Measurements from ENCODE around the gene ALK. TPM values are rescaled to one million over a fixed set of nuclear protein-coding genes. Genes with fewer than 3 reads are reported as not detected.

The ALK gene
- total and polyA plus RNA-seq, 4 donors = 4.2 to 16.7 (median 14.2) TPM

DNA sequence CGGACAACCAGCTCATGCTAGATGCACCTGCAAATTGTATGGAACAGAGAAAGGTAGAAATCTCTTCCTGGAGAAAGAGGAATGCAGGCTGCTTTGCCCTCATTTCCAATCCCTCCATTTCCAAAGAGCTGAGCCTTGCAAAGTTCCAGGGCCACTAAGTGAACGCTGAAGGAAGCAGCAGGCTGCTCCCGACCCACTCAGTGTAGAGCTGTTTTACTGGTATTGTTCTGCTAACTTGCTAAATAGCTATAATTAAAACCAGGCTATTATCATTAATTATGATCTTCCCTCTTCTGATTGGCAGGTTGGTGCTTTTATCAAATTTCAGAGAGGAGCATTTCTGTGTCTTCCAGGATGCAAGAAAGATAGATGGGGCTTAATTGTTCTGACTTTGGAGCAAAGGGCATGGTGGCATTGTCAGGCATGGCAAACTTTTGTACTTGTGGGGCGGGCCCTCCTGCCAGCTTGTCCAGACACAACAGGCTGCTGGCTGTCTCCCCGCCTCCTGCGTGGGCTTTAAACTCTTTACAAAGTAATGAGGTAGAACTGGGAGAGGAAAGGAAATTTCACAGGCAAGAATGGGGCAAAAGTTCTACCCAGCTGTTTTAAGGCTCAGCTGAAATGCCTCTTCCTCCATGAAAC, 40.2 kb downstream of the ALK start:
- no peak overlapping the region for H3K27ac ChIP-seq (ENCODE audit: low read depth, low read length)
- no peaks in the 10 kb centered on the region for H3K27me3 ChIP-seq (ENCODE audit: control insufficient read depth, insufficient read depth, low read length)
- no peaks in the 10 kb centered on the region for H3K4me1 ChIP-seq (ENCODE audit: control insufficient read depth, insufficient read depth, low read length)
- DNase-seq (ENCODE audit: low read depth in 4 of 6, low spot score in 6 of 6) = no peak
- H3K9me3 ChIP-seq (ENCODE audit: control insufficient read depth, insufficient read depth, low read length) = peaks cover 4% of the 10 kb centered on the region
- no peaks in the 10 kb centered on the region for H3K36me3 ChIP-seq (ENCODE audit: control insufficient read depth, insufficient read depth, low read length)
- no peak overlapping the region for H3K4me3 ChIP-seq (ENCODE audit: low read depth, low read length)
- 20% methylated on average over 1 of the region's 6 CpGs for WGBS (ENCODE audit: insufficient coverage)

DNA sequence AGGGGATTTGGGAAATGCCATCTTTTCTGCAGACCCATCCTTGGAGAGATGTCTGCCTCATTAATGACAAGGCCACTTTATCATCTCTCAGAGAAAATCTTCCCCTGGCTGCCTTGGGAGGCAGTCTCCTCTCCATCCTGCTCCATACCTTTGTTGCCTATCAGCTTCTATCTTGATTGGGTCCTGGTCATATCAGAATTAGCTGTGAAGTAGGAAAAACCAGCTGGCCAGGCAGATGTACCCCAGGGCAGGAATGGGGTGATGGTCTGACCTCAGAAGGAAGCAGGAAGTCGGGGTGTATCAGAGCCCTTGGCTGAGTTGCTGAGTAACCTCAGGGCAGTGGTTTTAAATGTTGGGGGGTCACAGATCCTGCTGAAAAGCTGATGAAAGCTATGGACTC, 41.3 kb downstream of the ALK start:
- Histone ChIP-seq H3K27ac (ENCODE audit: low read depth, low read length) (no peak overlapping the region), H3K4me1 (ENCODE audit: control insufficient read depth, insufficient read depth, low read length) (no peaks in the 10 kb centered on the region), H3K9me3 (ENCODE audit: control insufficient read depth, insufficient read depth, low read length) (peaks cover 3% of the 10 kb centered on the region), H3K4me3 (ENCODE audit: low read depth, low read length) (no peak overlapping the region), H3K27me3 (ENCODE audit: control insufficient read depth, insufficient read depth, low read length) (no peaks in the 10 kb centered on the region), H3K36me3 (ENCODE audit: control insufficient read depth, insufficient read depth, low read length) (no peaks in the 10 kb centered on the region)
- DNase-seq (ENCODE audit: low read depth in 4 of 6, low spot score in 6 of 6) = no peak
- 89% methylated on average over 1 of the region's 1 CpG for WGBS (ENCODE audit: insufficient coverage)

DNA sequence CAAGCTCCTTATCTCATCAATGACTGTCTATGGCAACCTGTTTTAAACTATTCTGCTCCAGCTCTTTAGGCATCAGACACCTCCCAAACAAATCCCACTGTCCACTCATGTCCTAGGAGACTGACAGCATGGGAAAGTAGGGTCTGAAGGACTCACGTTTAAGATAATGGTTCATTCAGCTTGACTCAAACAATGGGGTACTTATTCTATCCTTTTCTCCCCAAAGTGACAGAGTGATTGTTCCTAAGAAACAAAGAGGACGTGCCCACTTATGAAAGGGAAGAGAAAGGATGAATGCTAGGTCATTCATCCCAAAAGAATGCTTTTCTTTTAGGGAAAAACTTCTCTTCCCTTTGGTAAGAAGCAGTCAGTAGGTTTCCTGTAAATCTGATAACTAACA, 41.9 kb downstream of the ALK start:
- Histone ChIP-seq H3K27me3 (ENCODE audit: control insufficient read depth, insufficient read depth, low read length) (no peaks in the 10 kb centered on the region), H3K4me1 (ENCODE audit: control insufficient read depth, insufficient read depth, low read length) (no peaks in the 10 kb centered on the region), H3K9me3 (ENCODE audit: control insufficient read depth, insufficient read depth, low read length) (no peaks in the 10 kb centered on the region), H3K27ac (ENCODE audit: low read depth, low read length) (no peak overlapping the region), H3K4me3 (ENCODE audit: low read depth, low read length) (no peak overlapping the region), H3K36me3 (ENCODE audit: control insufficient read depth, insufficient read depth, low read length) (no peaks in the 10 kb centered on the region)
- no CpG with 5 or more reads among the region's 2 CpGs for WGBS (ENCODE audit: insufficient coverage)
- no peak for DNase-seq (ENCODE audit: low read depth in 4 of 6, low spot score in 6 of 6)

DNA sequence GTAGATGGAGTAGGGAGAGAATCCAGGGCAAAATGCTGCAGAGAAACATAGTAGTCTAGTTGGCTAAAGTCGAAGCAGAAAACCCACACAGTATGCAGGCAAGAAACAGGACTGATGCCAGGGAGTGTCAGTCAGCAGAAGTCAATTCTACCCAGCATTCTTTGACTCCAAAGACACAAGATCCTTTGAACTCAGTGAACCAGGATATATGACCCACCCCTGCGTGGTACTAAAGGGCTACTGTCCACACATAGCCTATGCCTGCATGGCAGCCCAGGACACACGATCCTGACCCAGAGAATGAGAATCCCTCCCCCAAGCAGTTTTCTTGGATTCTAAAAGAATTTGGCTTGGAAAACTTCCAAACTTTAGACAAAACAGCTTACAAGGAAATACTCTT, 42.5 kb downstream of the ALK start:
- no peak overlapping the region for H3K27ac ChIP-seq (ENCODE audit: low read depth, low read length)
- no peaks in the 10 kb centered on the region for H3K4me1 ChIP-seq (ENCODE audit: control insufficient read depth, insufficient read depth, low read length)
- no peaks in the 10 kb centered on the region for H3K9me3 ChIP-seq (ENCODE audit: control insufficient read depth, insufficient read depth, low read length)
- no peak overlapping the region for H3K4me3 ChIP-seq (ENCODE audit: low read depth, low read length)
- peak in 1 of 6 donors; percentile 5 for DNase-seq (ENCODE audit: low read depth in 4 of 6, low spot score in 6 of 6)
- no peaks in the 10 kb centered on the region for H3K36me3 ChIP-seq (ENCODE audit: control insufficient read depth, insufficient read depth, low read length)
- WGBS (ENCODE audit: insufficient coverage) = 6% methylated on average over 2 of the region's 3 CpGs
- H3K27me3 ChIP-seq (ENCODE audit: control insufficient read depth, insufficient read depth, low read length) = no peaks in the 10 kb centered on the region

DNA sequence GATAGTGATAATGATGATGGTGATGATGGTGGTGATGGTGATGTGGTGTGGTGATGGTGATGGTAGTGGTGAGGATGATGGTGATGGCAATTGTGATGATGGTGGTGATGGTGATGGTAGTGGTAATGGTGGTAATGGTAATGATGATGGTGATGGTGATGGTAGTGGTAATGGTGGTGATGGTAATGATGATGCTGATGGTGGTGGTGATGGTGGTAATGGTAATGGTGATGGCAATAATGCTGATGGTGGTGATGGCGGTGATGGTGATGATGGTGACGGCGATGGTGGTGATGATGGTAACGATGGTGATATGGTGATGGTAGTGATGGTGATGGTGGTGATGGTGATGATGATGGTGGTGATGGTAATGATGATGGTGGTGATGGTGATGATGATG, 45.0 kb downstream of the ALK start:
- Histone ChIP-seq H3K4me3 (ENCODE audit: low read depth, low read length) (no peak overlapping the region), H3K27ac (ENCODE audit: low read depth, low read length) (no peak overlapping the region), H3K36me3 (ENCODE audit: control insufficient read depth, insufficient read depth, low read length) (no peaks in the 10 kb centered on the region), H3K4me1 (ENCODE audit: control insufficient read depth, insufficient read depth, low read length) (no peaks in the 10 kb centered on the region), H3K27me3 (ENCODE audit: control insufficient read depth, insufficient read depth, low read length) (no peaks in the 10 kb centered on the region), H3K9me3 (ENCODE audit: control insufficient read depth, insufficient read depth, low read length) (no peaks in the 10 kb centered on the region)
- 100% methylated on average over 4 of the region's 4 CpGs for WGBS (ENCODE audit: insufficient coverage)
- DNase-seq (ENCODE audit: low read depth in 4 of 6, low spot score in 6 of 6) = no peak

DNA sequence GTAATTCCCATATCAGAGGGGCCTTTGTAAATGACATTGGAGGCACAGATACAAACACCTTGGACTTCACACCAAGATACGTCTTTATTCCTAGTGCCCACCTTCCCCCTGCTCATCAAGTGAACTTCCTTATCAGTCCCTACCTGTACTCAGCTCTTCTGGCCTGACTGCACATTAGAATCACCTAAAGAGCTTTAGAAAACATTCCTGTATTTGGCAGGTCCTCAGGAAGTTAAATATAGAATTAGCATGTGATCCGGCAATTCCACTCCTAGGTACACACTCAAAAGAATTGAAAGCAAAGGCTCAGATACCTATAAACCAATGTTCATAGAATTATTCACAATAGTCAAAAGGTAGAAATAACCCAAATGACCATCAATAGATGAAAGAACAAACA, 46.6 kb downstream of the ALK start:
- Histone ChIP-seq H3K4me3 (ENCODE audit: low read depth, low read length) (no peak overlapping the region), H3K27me3 (ENCODE audit: control insufficient read depth, insufficient read depth, low read length) (no peaks in the 10 kb centered on the region), H3K27ac (ENCODE audit: low read depth, low read length) (no peak overlapping the region), H3K4me1 (ENCODE audit: control insufficient read depth, insufficient read depth, low read length) (no peaks in the 10 kb centered on the region), H3K36me3 (ENCODE audit: control insufficient read depth, insufficient read depth, low read length) (no peaks in the 10 kb centered on the region), H3K9me3 (ENCODE audit: control insufficient read depth, insufficient read depth, low read length) (no peaks in the 10 kb centered on the region)
- no CpG with 5 or more reads among the region's 2 CpGs for WGBS (ENCODE audit: insufficient coverage)
- DNase-seq (ENCODE audit: low read depth in 4 of 6, low spot score in 6 of 6) = no peak

DNA sequence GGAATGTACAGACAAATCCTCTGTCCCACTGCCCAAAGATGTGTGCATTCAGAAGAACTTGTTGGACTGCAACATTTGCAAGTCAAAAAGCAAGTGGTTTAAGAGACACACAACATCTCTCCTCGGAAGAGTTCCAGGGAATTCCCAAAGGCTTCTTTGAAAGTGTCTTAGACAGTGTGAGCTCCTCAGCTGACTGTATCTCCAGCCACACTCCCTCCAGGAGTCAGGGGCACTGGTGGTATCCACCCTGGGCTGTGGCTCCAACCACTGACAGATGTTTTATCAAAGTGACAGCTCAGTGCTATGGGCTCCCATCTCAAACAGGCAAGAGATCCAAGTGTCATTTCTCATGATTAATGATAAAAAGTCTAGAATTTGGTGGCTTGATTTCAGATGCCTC, 48.5 kb downstream of the ALK start:
- no peak for DNase-seq (ENCODE audit: low read depth in 4 of 6, low spot score in 6 of 6)
- no peak overlapping the region for H3K4me3 ChIP-seq (ENCODE audit: low read depth, low read length)
- WGBS (ENCODE audit: insufficient coverage) = 67% methylated on average over 1 of the region's 1 CpG
- H3K36me3 ChIP-seq (ENCODE audit: control insufficient read depth, insufficient read depth, low read length) = no peaks in the 10 kb centered on the region
- no peak overlapping the region for H3K27ac ChIP-seq (ENCODE audit: low read depth, low read length)
- no peaks in the 10 kb centered on the region for H3K9me3 ChIP-seq (ENCODE audit: control insufficient read depth, insufficient read depth, low read length)
- no peaks in the 10 kb centered on the region for H3K27me3 ChIP-seq (ENCODE audit: control insufficient read depth, insufficient read depth, low read length)
- no peaks in the 10 kb centered on the region for H3K4me1 ChIP-seq (ENCODE audit: control insufficient read depth, insufficient read depth, low read length)

DNA sequence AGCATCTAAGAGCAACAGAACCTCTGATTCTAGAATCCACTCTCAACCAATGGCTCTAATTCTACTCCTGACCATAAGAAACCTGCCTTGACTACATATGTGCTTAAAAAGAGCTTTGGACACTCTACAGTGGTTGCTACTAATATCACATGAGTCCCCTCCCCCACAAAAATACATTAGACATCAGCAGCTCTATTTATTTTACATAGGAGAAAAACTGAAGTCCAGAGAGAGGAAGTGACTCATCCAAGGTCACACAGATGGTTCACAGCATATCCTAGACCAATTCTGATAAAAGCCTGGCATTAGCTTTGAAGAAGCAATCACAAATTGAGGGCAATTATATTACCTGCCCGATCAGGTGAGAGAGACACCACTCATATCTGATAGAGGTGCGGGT, 49.8 kb downstream of the ALK start:
- Histone ChIP-seq H3K4me3 (ENCODE audit: low read depth, low read length) (no peak overlapping the region), H3K27ac (ENCODE audit: low read depth, low read length) (no peak overlapping the region), H3K4me1 (ENCODE audit: control insufficient read depth, insufficient read depth, low read length) (no peaks in the 10 kb centered on the region), H3K27me3 (ENCODE audit: control insufficient read depth, insufficient read depth, low read length) (no peaks in the 10 kb centered on the region), H3K36me3 (ENCODE audit: control insufficient read depth, insufficient read depth, low read length) (no peaks in the 10 kb centered on the region), H3K9me3 (ENCODE audit: control insufficient read depth, insufficient read depth, low read length) (no peaks in the 10 kb centered on the region)
- 100% methylated on average over 2 of the region's 2 CpGs for WGBS (ENCODE audit: insufficient coverage)
- no peak for DNase-seq (ENCODE audit: low read depth in 4 of 6, low spot score in 6 of 6)

DNA sequence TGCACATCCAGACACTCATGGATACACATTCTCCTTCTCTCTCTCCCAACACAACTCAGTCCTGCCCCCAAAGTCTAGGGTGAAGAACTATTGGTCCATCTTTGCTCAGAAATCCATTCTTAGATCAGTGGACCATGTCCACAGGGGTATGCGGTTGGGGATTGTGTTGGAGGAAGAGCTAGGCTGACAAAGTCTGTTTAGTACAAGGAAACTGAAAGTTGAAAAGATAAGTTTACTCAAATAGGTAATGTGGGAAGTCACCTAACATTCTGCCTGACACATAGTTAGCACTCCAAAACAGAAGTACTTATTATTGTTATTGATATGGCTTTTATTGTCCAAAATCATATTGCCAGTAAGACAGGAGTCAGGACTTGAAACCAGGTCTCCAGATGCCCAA, 55.9 kb downstream of the ALK start:
- WGBS (ENCODE audit: insufficient coverage) = 100% methylated on average over 1 of the region's 1 CpG
- Histone ChIP-seq H3K36me3 (ENCODE audit: control insufficient read depth, insufficient read depth, low read length) (no peaks in the 10 kb centered on the region), H3K27ac (ENCODE audit: low read depth, low read length) (no peak overlapping the region), H3K9me3 (ENCODE audit: control insufficient read depth, insufficient read depth, low read length) (no peaks in the 10 kb centered on the region), H3K4me1 (ENCODE audit: control insufficient read depth, insufficient read depth, low read length) (no peaks in the 10 kb centered on the region), H3K27me3 (ENCODE audit: control insufficient read depth, insufficient read depth, low read length) (no peaks in the 10 kb centered on the region), H3K4me3 (ENCODE audit: low read depth, low read length) (no peak overlapping the region)
- DNase-seq (ENCODE audit: low read depth in 4 of 6, low spot score in 6 of 6) = no peak

DNA sequence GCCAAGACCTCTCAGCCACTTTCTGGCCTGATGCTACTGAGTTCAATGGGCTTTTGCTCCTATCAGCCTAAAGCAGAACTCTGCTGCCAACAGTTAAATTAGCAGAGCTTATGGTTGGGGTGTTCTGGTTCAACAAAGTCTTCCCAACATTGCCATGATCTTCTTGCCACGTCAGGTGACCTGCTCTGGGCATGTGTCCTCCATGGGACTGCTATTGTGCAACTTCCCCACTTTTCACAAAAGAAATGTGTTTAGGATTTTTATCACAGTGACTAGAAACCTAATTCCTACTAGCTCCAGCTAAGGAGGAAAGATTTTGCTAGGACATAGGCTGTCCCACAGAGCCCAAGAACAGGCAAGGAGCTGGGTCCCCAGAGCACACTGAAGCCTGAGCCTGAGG, 56.4 kb downstream of the ALK start:
- no peak for DNase-seq (ENCODE audit: low read depth in 4 of 6, low spot score in 6 of 6)
- no peaks in the 10 kb centered on the region for H3K36me3 ChIP-seq (ENCODE audit: control insufficient read depth, insufficient read depth, low read length)
- WGBS (ENCODE audit: insufficient coverage) = no CpG with 5 or more reads among the region's 1 CpG

More for the DNA sequence above, 56.4 kb downstream of the ALK start:
- Histone ChIP-seq H3K9me3 (ENCODE audit: control insufficient read depth, insufficient read depth, low read length) (no peaks in the 10 kb centered on the region), H3K27ac (ENCODE audit: low read depth, low read length) (no peak overlapping the region), H3K27me3 (ENCODE audit: control insufficient read depth, insufficient read depth, low read length) (no peaks in the 10 kb centered on the region), H3K4me1 (ENCODE audit: control insufficient read depth, insufficient read depth, low read length) (no peaks in the 10 kb centered on the region), H3K4me3 (ENCODE audit: low read depth, low read length) (no peak overlapping the region)

Data from spinal cord (tissue), 10 donors.